Upper lobe of left lung (tissue), 6 donors: ENCODE measurements around the gene RRAD. TPM values are rescaled to one million over a fixed set of nuclear protein-coding genes. Genes with fewer than 3 reads are reported as not detected.

Experiments
- ATAC-seq, 2 donors: fragments of 200-7000 bp; cut with Tn5 transposase; one replicate each; pipeline ENCODE4 v1.9.1; 2022; ENCODE audit warnings: mild to moderate bottlenecking in 2 of 2, moderate library complexity in 2 of 2; ENCODE audit not compliant: low FRiP score in 2 of 2
- DNase-seq, 2 donors: peaks; one replicate each; pipeline ENCODE4 v3.0.0-alpha.2; 2019 to 2020
- H3K27ac ChIP-seq, 4 donors: fragments of 200-600 bp; sonication (generic); one replicate each; pipeline ENCODE4 v1.5.1; 2016 to 2019
- H3K27me3 ChIP-seq, 4 donors: fragments of 200-600 bp; sonication (generic); one replicate each; pipeline ENCODE4 v1.5.1; 2017 to 2019
- H3K36me3 ChIP-seq, 4 donors: fragments of 200-600 bp; sonication (generic); one replicate each; pipeline ENCODE4 v1.5.1; 2016 to 2019
- H3K4me1 ChIP-seq, 4 donors: fragments of 200-600 bp; sonication (generic); one replicate each; pipeline ENCODE4 v1.5.1; 2018 to 2019
- H3K4me3 ChIP-seq, 4 donors: fragments of 200-600 bp; sonication (generic); one replicate each; pipeline ENCODE4 v1.5.1; 2017 to 2019; ENCODE audit warnings: mild to moderate bottlenecking in 2 of 4, moderate library complexity in 1 of 4
- H3K9me3 ChIP-seq, 4 donors: fragments of 200-600 bp; sonication (generic); one replicate each; pipeline ENCODE4 v1.5.1; 2018 to 2019
- EP300 ChIP-seq, 4 donors: sonication (generic); formaldehyde crosslinking; IDR thresholded peaks; one replicate each; pipeline ENCODE4 v1.5.1; 2017; ENCODE audit warnings: antibody characterized with exemption in 4 of 4, control low read depth in 2 of 4
- POLR2A ChIP-seq, 4 donors: fragments of 450-650 bp; IDR thresholded peaks; one replicate each; pipeline ENCODE4 v1.5.1; 2016 to 2017; ENCODE audit warnings: antibody characterized with exemption in 4 of 4, mild to moderate bottlenecking in 2 of 4
- POLR2AphosphoS5 ChIP-seq, 2 donors: sonication (generic); formaldehyde crosslinking; IDR thresholded peaks; one replicate each; pipeline ENCODE4 v1.5.1; 2017; ENCODE audit warnings: antibody characterized with exemption in 2 of 2
- WGBS, 2 donors: methylation state at CpG; one replicate each; pipeline ENCODE4 v1.1.5; 2017 to 2018; 5-methylcytosine and 5-hydroxymethylcytosine counted together
- total RNA-seq, 6 donors: library from RNA; depleted of rRNA in 4 of 6; stranded (reverse); fragments of >200 nt in 4 of 6; gene quantifications; one replicate each; pipeline versions ENCODE4 v1.1.0 to v1.2.1, GENCODE V29; 2016 to 2021
- TF ChIP-seq, protein P1 (sequence below), 6 experiments: fragments of 450-650 bp in 4 of 6; fragments of 200-600 bp in 2 of 6; sonication (generic) in 2 of 6; IDR thresholded peaks; one replicate each; pipeline ENCODE4 v1.5.1; 2016 to 2019; ENCODE audit warnings: antibody characterized with exemption in 6 of 6
- donor health status: DM: no; HTN: no; CAD: no; lungs with moderate emphysema.
- donor health status: DM: no; HTN: yes; CAD: no; lungs with severe emphysema.

RRAD gene
- total RNA-seq, 6 donors from 2014 or later: 13.8 to 50.3 (median 47.0) TPM

DNA sequence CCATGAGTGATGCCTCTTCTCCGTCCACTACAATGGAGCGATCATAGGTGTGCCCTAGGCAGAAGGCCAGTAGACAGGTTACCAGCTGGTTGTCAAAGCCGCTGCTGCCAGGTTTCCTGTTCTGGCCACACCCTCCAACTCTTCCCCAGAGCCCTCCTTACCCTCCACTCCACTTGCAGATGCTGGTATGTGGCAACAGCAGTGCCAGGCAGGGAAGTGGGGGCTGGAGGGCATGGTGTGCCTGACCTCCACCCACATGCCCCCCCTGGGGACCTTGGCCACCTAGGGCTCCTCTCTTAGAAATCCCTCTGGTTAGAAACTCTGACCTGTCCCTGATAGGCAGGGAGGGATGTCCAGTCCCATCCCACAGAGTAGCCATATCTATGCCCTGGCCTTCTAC lies 1.5 kb downstream of the RRAD start:
- peaks cover 40 to 55% (median 42%) of the 10 kb centered on the region in 4 donors for H3K4me1 ChIP-seq
- H3K9me3 ChIP-seq: no peaks in the 10 kb centered on the region
- H3K27me3 ChIP-seq: peaks cover 0 to 16% (median 10%) of the 10 kb centered on the region in 4 donors
- peak overlapping the region; percentile 11 to 84 (median 70) for H3K27ac ChIP-seq
- no peak for ATAC-seq
- DNase-seq: peak in 1 of 2 donors; percentile 75
- H3K4me3 ChIP-seq: peak overlapping the region in 3 of 4 donors; percentile 47 to 68 (median 61)
- 32 to 49% methylated on average over 2 to 3 of the region's 3 CpGs for WGBS, 2 donors
- peaks cover 0 to 8% (median 4%) of the 10 kb centered on the region in 4 donors for H3K36me3 ChIP-seq
- TF ChIP-seq POLR2A (IDR thresholded peaks at IDR 0.05) (no peak), POLR2AphosphoS5 (IDR thresholded peaks at IDR 0.05) (no peak), EP300 (IDR thresholded peaks at IDR 0.05) (no peak)
- TF ChIP-seq, protein P1, sequence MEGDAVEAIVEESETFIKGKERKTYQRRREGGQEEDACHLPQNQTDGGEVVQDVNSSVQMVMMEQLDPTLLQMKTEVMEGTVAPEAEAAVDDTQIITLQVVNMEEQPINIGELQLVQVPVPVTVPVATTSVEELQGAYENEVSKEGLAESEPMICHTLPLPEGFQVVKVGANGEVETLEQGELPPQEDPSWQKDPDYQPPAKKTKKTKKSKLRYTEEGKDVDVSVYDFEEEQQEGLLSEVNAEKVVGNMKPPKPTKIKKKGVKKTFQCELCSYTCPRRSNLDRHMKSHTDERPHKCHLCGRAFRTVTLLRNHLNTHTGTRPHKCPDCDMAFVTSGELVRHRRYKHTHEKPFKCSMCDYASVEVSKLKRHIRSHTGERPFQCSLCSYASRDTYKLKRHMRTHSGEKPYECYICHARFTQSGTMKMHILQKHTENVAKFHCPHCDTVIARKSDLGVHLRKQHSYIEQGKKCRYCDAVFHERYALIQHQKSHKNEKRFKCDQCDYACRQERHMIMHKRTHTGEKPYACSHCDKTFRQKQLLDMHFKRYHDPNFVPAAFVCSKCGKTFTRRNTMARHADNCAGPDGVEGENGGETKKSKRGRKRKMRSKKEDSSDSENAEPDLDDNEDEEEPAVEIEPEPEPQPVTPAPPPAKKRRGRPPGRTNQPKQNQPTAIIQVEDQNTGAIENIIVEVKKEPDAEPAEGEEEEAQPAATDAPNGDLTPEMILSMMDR (IDR thresholded peaks at IDR 0.05): no peak

DNA sequence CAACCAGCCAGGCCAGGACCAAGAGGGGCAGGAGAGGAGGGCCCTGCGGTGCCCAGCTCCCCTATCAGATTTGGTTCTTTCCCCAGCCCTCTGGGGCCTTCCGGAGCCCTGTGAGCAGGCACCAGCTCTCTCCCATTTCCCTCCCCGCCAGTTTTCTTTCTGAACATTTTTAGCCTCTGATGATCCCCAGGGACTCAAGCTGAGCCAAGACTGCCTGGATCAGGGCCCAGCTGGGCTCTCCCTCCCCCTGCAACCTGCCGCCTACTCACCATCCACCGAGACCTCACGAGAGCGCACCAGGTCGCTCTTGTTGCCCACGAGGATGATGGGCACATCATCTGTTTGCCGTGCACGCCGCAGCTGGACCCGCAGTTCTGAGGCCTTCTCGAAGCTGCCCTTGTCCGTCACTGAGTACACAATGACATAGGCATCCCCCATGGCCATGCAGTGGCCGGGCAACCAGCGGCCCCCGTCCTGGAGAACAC lies 2.0 kb downstream of the RRAD start:
- peaks cover 0 to 8% (median 4%) of the 10 kb centered on the region in 4 donors for H3K36me3 ChIP-seq
- H3K4me1 ChIP-seq: peaks cover 36 to 52% (median 41%) of the 10 kb centered on the region in 4 donors
- H3K27me3 ChIP-seq: peaks cover 0 to 16% (median 10%) of the 10 kb centered on the region in 4 donors
- peak in 1 of 2 donors; percentile 73 for DNase-seq
- peak overlapping the region in 3 of 4 donors; percentile 60 to 84 (median 80) for H3K27ac ChIP-seq
- no peak for ATAC-seq
- peak overlapping the region in 3 of 4 donors; percentile 47 to 68 (median 61) for H3K4me3 ChIP-seq
- WGBS, 2 donors: 66 to 68% methylated on average over 9 to 17 of the region's 18 CpGs
- no peaks in the 10 kb centered on the region for H3K9me3 ChIP-seq
- TF ChIP-seq EP300 (IDR thresholded peaks at IDR 0.05): no peak
- no peak for TF ChIP-seq POLR2A (IDR thresholded peaks at IDR 0.05)
- TF ChIP-seq, protein P1 (IDR thresholded peaks at IDR 0.05): no peak
- TF ChIP-seq POLR2AphosphoS5 (IDR thresholded peaks at IDR 0.05): peak in 1 of 2 donors; percentile 12

DNA sequence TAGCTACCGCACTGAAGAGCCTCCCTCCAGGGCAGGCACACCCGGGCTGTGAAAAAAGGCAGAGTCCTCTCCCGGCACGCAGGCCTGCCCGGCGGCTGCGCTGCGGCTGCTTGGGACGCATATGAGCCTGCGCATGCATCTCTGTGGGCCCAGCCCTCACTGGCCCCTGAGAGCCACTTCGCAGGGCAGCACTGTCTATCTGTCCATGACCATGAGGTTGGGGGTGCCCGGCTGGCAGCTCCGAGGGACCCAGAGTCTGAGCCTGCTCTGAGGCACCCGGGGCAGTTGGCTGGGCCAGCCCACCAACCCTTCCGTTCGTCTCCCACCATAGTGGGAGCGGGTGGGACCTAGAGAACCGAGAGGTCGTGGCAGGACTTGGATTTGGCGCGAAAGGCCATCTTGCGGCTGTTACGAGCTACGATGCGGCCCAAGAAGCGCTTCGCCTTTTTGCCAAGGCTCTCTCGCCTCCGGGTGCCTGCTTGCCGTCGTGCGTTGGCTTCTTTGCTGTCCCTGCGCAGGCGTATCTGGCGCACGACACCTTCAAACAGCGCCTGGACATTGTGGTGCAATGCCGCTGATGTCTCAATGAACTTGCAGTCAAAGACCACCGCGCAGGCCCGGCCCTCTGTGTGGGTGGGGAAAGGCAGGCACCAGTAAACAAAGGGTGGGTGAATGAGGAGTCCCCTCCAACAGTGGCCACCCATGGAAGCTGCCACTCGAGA lies 3.4 kb downstream of the RRAD start:
- ATAC-seq (no peak), DNase-seq (peak in 1 of 2 donors; percentile 73)
- no peaks in the 10 kb centered on the region for H3K9me3 ChIP-seq
- peak overlapping the region in 3 of 4 donors; percentile 35 to 61 (median 42) for H3K27ac ChIP-seq
- peak overlapping the region in 2 of 4 donors; percentile 6 to 68 for H3K4me3 ChIP-seq
- H3K4me1 ChIP-seq: peaks cover 26 to 38% (median 29%) of the 10 kb centered on the region in 4 donors
- H3K36me3 ChIP-seq: peaks cover 0 to 8% (median 4%) of the 10 kb centered on the region in 4 donors
- H3K27me3 ChIP-seq: peaks cover 0 to 16% (median 10%) of the 10 kb centered on the region in 4 donors
- WGBS, 2 donors: 74 to 81% methylated on average over 30 to 42 of the region's 42 CpGs
- TF ChIP-seq EP300 (IDR thresholded peaks at IDR 0.05) (no peak), POLR2A (IDR thresholded peaks at IDR 0.05) (no peak), POLR2AphosphoS5 (IDR thresholded peaks at IDR 0.05) (no peak)
- TF ChIP-seq, protein P1 (IDR thresholded peaks at IDR 0.05): no peak

DNA sequence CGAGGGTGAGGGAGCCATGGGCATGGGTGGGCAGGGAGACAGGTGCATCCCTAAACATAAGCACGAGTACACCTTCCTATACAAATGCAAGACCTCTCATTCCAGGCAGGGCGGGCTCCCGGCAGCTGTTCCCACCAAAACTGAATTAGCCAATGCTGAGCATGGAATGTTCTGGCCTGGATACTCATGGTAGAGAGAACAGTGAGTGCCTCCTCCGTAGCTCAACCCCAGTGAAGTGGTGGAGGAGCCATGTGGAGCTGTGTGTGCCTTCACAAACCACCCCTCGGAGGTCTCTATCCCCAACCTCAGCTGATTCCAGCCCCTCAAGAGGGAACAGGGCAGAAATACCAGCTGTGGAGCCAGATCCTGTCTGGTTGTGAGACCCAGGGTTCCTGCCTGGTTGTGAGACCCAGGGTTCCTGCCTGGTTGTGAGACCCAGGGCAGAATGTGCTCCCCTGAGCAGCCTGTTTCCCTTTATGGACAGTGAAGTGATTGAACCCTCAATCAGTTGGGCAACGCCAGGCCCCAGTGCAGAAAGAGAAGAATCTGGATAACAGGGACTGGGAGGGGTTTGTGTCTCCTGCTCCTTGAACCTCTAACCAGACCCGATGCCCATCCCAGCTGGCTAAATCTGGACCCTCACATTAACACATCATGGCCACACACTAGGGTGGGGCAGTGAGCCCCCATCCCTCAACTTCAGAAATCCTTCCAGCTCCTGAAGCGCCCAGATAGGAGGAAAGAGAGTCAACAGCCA lies 4.2 kb downstream of the RRAD start:
- peaks cover 0 to 8% (median 4%) of the 10 kb centered on the region in 4 donors for H3K36me3 ChIP-seq
- peak overlapping the region in 2 of 4 donors; percentile 6 to 68 for H3K4me3 ChIP-seq
- TF ChIP-seq POLR2AphosphoS5 (IDR thresholded peaks at IDR 0.05) (no peak), POLR2A (IDR thresholded peaks at IDR 0.05) (no peak), EP300 (IDR thresholded peaks at IDR 0.05) (no peak)
- TF ChIP-seq, protein P1 (IDR thresholded peaks at IDR 0.05): no peak
- peaks cover 22 to 30% (median 23%) of the 10 kb centered on the region in 4 donors for H3K4me1 ChIP-seq
- ATAC-seq: no peak
- H3K27me3 ChIP-seq: peaks cover 0 to 16% (median 10%) of the 10 kb centered on the region in 4 donors
- no peaks in the 10 kb centered on the region for H3K9me3 ChIP-seq
- H3K27ac ChIP-seq: peak overlapping the region in 2 of 4 donors; percentile 42 to 61
- DNase-seq: no peak
- WGBS, 2 donors: 75 to 79% methylated on average over 9 of the region's 9 CpGs
